Breast epithelium (tissue), 3 donors: ENCODE measurements around the gene APOC1.

Experiments used
- POLR2A ChIP-seq: fragments of 450-650 bp; IDR thresholded peaks from one replicate; pipeline ENCODE4 v1.6.1; 2016; ENCODE audit warnings: antibody characterized with exemption, mild to moderate bottlenecking, moderate library complexity
- TF ChIP-seq, protein P1 (sequence below), 3 donors: fragments of 450-650 bp; IDR thresholded peaks; one replicate each; pipeline ENCODE4 v1.5.1; 2016 to 2017; ENCODE audit warnings: antibody characterized with exemption in 3 of 3, mild to moderate bottlenecking in 3 of 3, moderate library complexity in 3 of 3

DNA sequence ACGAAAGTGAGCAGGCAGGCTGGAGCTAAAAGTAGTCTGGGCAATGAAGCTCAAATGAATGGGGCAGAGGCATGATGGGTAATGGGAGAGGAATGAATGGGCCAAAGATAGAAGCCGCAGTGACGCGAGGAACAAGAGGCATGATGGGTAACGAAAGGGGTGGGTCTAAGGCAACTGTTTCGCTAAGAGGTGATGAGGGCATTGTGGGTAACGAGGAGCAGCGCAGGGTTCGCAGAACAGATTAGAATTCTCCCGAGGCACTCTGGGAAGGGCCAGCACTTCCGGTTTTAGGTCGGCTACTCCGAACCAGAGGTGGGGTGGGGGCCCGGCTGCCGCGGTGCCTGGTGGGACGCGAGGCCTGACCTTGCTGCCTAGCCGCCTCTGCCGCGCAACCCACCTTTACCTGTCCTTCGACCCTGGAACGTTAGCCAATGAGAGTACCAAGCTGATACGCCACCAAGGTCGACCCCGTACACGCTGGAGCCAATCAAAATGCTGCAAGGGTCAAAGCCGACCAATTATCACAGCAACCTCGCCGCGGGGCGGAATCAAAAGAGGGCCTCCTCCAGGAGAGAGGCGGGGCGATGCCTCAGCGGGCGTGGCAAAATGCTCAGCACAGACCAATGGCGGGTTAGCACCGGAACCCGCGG is 23.9 kb upstream of the APOC1 start:
- TF ChIP-seq, protein P1, sequence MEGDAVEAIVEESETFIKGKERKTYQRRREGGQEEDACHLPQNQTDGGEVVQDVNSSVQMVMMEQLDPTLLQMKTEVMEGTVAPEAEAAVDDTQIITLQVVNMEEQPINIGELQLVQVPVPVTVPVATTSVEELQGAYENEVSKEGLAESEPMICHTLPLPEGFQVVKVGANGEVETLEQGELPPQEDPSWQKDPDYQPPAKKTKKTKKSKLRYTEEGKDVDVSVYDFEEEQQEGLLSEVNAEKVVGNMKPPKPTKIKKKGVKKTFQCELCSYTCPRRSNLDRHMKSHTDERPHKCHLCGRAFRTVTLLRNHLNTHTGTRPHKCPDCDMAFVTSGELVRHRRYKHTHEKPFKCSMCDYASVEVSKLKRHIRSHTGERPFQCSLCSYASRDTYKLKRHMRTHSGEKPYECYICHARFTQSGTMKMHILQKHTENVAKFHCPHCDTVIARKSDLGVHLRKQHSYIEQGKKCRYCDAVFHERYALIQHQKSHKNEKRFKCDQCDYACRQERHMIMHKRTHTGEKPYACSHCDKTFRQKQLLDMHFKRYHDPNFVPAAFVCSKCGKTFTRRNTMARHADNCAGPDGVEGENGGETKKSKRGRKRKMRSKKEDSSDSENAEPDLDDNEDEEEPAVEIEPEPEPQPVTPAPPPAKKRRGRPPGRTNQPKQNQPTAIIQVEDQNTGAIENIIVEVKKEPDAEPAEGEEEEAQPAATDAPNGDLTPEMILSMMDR (IDR thresholded peaks at IDR 0.05): no peak
- TF ChIP-seq POLR2A: no peak
